MM.1S (cell line): Measurements from ENCODE around the gene HELB.

Experiments
- EZH2phosphoT487 ChIP-seq: fragments of 300-600 bp; sonication (generic); IDR thresholded peaks from 2 replicates; pipeline ENCODE4 v1.6.1; 2018; ENCODE audit warnings: antibody characterized with exemption, low read length
- TF ChIP-seq, protein P1 (sequence below): fragments of 300-600 bp; sonication (generic); IDR thresholded peaks from 2 replicates; pipeline ENCODE4 v1.5.1; 2016; ENCODE audit warnings: antibody characterized with exemption, low read length, mixed read lengths

DNA sequence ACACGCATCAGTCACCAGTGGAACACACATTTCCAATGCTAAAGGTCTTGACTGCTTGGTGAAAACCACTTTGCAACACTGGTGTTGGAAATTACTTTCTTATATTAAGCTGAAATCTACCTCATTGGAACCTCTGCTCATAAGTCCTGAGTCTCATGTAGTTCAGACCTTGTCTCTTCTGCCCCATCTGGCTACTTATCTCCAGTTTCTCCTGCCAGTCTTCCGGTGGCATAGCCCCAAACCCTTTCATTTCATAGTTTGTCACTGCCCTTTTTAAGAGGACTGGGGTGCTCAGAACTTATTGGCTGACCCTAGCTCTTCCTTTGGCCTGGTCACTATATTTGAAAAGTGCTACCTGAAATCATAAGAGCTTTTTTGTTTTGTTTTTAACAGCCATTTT is 43.7 kb downstream of the HELB start:
- TF ChIP-seq, protein P1, sequence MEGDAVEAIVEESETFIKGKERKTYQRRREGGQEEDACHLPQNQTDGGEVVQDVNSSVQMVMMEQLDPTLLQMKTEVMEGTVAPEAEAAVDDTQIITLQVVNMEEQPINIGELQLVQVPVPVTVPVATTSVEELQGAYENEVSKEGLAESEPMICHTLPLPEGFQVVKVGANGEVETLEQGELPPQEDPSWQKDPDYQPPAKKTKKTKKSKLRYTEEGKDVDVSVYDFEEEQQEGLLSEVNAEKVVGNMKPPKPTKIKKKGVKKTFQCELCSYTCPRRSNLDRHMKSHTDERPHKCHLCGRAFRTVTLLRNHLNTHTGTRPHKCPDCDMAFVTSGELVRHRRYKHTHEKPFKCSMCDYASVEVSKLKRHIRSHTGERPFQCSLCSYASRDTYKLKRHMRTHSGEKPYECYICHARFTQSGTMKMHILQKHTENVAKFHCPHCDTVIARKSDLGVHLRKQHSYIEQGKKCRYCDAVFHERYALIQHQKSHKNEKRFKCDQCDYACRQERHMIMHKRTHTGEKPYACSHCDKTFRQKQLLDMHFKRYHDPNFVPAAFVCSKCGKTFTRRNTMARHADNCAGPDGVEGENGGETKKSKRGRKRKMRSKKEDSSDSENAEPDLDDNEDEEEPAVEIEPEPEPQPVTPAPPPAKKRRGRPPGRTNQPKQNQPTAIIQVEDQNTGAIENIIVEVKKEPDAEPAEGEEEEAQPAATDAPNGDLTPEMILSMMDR = no peak
- no peak for TF ChIP-seq EZH2phosphoT487
